Stimulated activated CD4-positive, alpha-beta T cell treated with anti-CD3 and anti-CD28 coated beads, Interleukin-2, amount 100 ng/mL, for 4 hours (primary cell): ENCODE results near the gene CCDC149.

Experiments used
- DNase-seq: peaks from one replicate; pipeline ENCODE4 v3.0.0-alpha.2; 2020; ENCODE audit warnings: low read depth

Gene CCDC149

GRCh38 chr4:24775750-24776149, 137.1 kb downstream of the CCDC149 start:
- no peak for DNase-seq

DNA sequence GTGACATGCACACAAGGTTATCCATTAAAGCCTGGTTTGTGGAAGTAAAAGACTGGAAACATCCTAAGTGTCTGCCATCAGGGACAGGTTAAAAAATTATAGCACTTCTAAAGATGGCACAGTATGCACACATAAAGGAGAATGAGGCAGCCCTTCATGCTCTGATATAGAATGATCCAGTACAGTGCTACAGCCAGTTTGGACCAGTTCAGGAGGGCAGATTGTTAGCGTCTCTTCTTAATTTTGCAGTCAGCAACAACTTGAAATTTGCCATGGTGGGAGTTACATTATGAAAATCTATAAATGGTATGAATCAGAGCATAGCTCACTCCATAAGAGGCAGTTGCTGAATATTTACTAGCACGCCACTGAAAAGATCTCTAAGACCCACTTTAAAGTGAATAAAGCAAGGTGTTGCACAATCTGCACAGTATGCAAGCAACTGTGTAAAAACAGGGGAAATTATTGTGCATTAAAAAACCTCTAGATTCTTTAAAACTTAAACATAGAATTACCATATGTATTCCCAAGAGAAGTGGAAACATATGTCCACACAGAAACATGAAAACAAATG, 137.7 kb downstream of the CCDC149 start:
- no peak for DNase-seq

DNA sequence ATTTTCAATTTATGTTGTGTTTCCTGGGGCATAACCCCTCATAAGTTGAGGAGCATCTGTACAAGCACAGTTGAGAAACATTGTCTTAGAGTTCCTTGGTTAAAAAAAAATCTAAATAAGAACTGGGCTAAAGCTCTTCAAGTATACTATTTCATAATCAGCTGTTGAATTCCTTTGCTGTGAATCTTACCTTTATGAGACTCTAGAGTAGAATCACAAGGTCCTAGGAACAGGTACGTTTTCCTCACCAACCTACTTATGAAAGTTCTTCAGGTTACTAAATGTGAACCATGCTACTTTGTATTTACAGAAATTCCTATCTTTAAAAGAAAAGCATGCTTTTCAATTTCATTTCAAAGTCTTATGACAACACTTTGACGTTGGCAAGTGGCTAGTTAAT, 138.4 kb downstream of the CCDC149 start:
- DNase-seq, result no peak

GRCh38 chr4:24772952-24773351, 139.9 kb downstream of the CCDC149 start:
- DNase-seq, result no peak

DNA sequence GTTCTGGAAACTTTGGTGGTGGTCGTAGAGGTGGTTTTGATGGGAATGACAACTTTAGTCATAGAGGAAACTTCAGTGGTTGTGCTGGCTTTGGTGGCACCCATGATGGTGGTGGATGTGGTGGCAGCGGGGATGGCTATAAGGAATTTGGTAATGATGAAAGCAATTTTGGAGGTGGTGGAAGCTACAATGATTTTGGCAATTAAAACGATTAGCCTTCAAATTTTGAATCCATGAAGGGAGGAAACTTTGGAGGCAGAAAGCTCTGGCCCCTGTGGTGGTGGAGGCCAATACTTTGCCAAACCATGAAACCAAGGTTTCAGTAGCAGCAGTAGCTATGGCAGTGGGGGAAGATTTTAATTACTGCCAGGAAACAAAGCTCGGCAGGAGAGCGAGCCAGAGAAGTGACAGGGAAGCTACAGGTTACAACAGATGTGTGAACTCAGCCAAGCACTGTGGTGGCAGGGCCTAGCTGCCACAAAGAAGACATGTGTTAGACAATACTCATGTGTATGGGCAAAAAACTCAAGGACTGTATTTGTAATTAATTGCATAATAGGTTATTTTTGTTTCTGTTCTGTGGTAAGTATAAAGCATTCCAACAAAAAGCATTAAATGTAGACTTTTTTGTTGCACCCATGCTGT, 140.7 kb downstream of the CCDC149 start:
- DNase-seq, result no peak

DNA sequence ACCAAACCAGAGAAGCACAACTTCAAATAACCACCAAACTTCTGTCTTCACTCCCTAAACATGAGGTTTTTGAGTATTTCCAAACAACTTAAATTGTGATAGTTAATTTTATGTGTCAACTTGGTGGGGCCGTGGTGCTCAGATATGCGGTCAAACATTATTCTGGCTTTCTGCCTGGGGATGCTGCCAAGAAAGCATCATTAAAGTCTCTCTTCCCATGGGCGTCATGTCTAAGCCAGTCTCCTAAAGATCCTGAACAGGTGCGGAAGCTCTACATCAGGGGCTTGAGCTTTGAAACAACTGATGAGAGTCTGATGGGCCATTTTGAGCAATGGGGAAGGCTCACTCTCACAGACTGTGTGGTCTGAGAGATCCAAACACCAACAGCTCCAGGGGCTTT, 141.6 kb downstream of the CCDC149 start:
- DNase-seq, result no peak

DNA sequence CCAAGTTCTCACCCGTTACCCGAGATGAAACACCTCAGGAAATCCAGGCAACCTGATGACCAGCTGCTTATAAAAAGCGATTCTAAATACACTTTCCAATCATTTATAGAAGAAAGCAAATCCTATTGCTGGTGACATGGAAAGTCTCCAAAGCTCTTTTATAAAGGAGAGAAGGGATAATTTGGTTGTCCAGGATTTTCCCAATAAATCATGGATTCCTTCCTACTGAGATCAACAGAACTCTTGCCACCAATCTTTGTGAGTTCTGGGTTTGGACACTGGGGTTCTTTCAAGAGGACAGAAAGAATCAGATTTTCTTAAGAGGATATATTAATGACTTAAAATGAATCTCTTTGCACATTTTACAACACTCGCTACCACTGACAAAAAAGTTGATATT, 142.2 kb downstream of the CCDC149 start:
- no peak for DNase-seq

DNA sequence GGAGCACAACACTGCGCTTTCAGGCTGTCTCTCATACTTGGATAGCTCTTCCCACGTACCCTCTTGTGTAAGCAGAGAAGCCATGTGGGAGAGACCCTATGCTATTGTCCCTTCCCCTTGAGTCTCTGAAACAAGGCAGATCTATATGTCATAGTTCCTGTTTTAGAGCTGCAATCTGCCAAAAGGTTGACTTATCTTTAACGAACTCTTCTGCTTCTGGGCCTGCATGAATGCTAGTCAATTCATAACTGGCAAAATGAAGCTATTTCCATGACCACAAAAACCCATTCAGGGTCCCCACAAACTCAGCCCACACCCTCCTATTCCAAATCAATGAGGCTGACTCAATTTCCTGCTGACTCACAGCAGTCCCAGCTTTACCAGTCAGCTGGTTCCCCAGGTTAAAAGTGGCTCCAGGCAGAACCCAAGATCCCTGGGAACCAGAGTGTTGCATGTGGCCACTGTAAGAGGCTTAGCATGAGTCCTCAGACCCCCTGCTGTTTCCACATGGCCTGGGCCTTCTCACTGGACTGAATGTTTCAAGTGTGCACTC, 142.7 kb downstream of the CCDC149 start:
- no peak for DNase-seq

DNA sequence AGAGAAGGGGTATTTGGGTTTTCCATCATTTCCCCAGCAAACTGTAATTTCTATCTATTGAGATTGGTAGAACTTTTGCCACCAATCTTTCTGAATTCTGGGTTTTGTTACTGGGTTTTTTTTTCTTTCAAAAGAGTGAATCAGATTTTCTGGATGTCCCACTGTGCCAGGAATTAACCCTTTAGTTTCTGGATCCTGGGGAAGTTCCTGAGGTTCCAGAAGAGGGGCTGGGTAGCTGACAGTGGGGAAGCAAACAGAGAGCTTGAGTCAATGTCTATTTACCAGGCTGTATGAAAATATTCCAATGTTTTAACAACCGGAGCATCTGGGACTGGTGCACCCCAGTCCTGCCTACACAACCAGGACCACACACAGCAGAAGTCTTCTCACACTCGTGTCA, 143.3 kb downstream of the CCDC149 start:
- DNase-seq, result no peak

GRCh38 chr4:24768604-24769003, 144.2 kb downstream of the CCDC149 start:
- DNase-seq, result no peak

GRCh38 chr4:24768006-24768405, 144.8 kb downstream of the CCDC149 start:
- no peak for DNase-seq

DNA sequence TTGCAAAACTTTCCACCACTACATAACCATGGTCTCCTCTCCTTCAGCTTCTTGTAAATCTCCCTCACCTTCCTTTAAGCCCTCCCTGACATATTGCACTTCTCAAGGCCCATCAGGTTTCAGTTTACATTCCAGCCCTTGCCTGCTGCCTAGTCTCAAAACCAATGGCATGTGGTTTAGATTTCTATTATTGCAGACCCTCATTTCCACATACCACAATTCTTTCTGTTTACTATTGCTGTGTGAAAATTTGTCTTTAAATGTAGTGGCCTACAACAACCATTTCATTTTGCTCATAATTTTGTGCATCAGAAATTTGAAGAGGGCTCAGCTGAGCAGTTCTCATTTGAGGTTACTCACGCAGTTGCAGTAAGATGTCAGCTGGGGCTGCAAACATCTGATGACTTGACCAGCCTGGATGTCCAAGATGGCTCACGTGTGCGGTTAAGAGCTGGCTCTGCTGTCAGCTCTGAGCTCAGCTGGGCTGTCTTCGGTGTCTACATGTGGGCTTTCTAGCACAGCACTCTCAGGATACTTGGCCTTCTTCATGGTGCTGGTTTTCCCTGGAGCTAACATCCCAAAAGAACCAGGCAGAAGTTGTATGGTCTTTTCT, 147.4 kb downstream of the CCDC149 start:
- no peak for DNase-seq

DNA sequence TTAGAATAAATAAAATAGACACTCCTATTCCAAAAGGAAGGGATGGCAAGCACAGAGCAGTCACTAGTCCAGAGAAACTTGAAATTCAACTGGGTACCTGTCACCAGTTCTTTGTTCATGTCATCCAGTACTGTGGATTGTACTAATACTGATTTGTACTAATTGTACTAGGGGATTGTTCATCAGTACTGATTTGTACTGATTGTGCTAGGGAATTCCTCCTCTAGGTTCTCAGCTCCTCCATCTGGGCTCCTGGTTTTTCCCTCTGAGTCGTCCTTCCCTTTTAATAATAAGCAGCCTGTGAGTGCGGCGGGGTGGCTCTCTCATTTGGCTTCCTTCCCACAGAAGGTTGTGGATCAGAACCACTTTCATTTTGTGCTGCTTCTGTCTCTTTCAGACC, 148.5 kb downstream of the CCDC149 start:
- no peak for DNase-seq

GRCh38 chr4:24763631-24764297, 149.1 kb downstream of the CCDC149 start:
- DNase-seq, result no peak
